Measurements from ENCODE around the gene DDR2.

The DDR2 gene

GRCh38 chr1:162674034-162674608 lies 41.9 kb downstream of the DDR2 start:
- DNase-seq, result no peak

DNA sequence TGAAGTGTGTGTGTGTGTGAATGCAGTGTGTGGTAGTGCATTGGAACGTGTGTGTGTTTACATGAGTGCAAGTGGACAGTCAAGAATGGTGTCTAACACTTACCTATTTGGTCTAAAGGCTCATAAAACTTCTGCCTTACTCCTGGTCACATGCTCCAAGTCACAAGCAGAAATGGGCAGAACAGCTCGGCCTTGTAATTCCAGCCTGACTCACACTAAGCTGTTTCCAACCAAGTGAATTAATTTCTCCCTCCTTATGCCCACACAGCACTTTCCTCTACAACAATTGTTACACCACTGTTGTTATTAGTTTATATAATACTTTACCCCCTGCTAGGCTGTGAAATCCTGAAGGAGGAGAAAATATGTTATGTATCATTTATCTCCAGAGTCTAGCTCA lies 43.8 kb downstream of the DDR2 start:
- DNase-seq, result no peak

DNA sequence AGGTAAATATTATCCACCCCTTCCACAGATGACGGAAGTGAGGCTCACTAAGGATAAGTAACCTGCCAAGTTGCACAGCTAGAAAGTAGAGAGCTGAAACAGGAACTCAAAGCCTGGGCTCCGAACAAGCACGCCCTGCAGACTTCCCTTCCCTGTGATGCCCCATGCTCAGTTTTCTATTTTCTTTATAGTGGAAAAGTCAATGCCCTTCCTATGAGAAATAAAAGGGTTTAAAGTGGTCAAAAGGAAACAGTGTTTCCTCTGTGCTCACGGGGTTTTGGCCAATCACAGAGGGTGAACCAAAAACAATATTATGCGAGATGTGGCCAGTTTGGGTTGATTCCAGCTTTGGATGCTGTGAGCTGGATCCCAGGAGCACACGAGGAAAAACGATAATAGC lies 44.5 kb downstream of the DDR2 start:
- DNase-seq, result no peak

- no peak for DNase-seq
These were observed 45.5 kb downstream of the DDR2 start for GRCh38 chr1:162677607-162678371.

GRCh38 chr1:162678439-162678838 lies 46.2 kb downstream of the DDR2 start:
- DNase-seq, result no peak

DNA sequence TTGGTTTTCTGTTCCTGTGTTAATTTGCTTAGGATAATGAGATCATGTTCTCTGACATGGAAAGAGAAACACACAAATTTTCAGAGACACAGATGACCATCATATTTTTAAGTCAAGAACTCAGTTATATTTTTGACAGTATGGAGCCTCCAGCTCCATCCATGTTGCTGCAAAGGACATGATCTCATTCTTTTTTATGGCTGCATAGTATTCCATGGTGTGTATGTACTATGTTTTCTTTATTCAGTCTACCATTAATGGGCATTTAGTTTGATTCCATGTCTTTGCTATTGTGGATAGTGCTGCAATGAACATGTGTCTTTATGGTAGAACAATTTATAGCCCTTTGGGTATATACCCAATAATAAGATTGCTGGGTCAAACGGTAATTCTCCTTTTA lies 47.0 kb downstream of the DDR2 start:
- DNase-seq, result no peak

GRCh38 chr1:162680419-162681121 lies 48.3 kb downstream of the DDR2 start:
- no peak for DNase-seq

DNA sequence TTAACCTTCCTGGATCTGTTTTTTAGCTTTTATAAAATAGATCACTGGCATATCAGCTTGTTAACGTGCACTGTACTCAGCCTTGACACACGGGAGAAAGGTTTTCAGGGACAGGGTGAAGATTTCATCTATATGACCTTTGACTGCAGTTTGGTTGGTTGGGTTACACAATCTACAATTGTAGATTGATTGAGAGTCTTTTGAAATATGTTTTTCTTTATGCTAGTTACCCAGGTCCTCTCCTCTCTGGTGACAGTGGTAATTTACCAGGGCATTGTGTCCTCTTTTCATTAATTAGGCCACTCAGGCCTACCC lies 48.8 kb downstream of the DDR2 start:
- DNase-seq, result no peak

- no peak for DNase-seq
These were observed 49.8 kb downstream of the DDR2 start for GRCh38 chr1:162682013-162682419.

GRCh38 chr1:162687870-162688269 lies 55.6 kb downstream of the DDR2 start:
- DNase-seq, result no peak

GRCh38 chr1:162688521-162688920 lies 56.3 kb downstream of the DDR2 start:
- DNase-seq, result no peak

- no peak for DNase-seq
These were observed 56.7 kb downstream of the DDR2 start for GRCh38 chr1:162688931-162689330.

DNA sequence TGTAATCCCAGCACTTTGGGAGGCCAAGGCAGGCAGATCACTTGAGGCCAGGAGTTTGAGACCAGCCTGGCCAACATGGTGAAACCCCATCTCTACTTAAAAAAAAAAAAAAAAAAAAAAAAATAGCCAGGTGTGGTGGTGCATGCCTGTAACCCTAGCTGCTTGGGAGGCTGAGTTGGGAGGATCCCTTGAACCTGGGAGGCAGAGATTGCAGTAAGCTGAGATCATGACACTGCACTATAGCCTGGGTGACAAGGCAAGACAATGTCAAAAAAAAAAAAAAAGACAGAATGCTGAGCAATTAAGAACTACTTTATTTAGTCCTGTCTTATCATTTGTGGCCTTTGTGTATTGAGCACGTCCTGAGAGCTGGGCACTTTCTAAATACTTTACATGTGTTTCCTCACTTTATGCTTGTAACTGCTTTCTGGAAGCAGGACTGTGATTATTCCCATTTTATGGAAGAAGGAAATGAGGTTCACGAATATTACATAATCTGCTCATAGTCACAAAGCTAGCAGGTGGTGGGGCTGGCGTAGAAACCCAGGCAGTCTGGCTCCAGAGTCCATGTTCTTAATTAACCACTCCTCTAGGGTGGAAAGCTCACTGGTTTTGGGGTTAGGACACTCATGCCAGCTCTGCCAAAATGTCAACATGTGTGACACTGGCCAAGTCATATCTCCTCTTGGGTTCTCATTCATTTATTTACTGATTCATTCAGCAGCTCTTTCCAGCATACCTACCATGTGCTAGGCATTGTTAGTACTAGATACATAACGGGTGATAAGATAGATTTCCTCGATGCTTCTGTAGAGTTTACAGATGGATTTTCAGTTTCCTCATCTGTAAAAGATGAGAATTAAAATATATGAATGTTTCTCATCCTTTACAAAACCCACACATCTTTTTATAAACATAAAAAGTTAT lies 57.7 kb downstream of the DDR2 start:
- no peak for DNase-seq

DNA sequence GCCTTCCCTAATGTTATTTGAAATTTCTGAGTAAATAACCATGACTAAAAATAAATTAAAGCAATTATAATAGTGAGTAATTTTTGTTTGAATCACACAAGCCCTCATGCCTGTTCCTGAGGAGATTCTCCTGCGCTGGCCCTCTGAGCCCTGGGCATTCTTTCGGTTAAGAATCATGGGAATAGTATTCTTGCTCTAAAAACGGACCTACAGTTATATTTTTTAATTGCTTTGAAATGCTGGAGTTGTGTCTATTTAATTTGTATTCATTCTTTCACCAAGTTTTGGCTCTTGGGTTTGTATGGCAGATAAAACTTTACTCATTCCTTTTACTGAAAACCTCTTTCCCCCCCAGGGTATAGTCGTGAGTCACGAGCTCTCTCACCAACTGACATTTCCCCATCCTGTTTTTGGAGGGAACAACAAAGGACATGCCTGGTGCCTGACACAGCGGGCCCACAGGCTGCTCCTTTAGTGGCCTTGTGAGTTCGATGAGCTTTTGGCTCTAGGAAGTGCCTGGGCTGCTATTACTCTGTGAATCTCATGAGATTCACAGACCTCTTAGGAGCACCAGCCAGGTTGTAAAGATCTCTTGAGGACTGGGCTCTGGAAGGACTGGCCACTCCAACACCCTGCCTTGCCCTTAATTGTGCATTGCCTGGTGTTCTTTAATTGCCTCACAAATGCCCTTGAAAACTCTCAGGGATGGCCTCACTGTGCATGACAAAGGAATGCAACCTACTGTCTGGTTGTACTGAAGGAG lies 58.6 kb downstream of the DDR2 start:
- no peak for DNase-seq

DNA sequence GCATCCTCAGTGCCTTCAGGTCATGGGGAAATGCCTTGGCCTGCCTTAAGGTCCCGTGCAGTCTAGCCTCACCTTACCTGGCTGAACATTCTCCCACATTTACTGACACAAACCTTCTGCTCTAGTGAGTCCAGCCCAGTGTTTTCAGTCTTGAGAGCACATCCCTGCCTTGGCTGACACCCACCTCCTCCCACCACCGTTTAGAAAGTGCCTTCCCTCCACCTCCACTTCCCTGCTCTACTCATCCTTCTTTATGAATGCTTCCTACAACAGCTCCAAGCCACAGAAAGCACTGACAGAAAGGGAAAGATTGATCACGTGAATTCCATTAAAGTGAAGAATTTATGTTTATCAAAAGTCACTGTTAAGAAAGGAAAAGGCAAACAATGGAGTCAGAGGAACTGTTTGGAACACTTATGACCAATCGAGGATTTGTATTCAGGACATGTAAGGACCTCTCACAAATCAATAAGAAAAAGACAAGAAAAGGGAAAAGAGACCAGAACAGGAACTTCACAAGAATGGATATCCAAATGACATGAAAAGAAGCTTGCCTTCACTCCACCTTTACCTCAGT lies 59.8 kb downstream of the DDR2 start:
- DNase-seq, result no peak

- DNase-seq, result no peak
These were observed 62.6 kb downstream of the DDR2 start for GRCh38 chr1:162694911-162695310.

GRCh38 chr1:162695687-162696086 lies 63.4 kb downstream of the DDR2 start:
- no peak for DNase-seq

- peak; percentile 87 for DNase-seq
These were observed 64.1 kb downstream of the DDR2 start for GRCh38 chr1:162696286-162696862.

DNA sequence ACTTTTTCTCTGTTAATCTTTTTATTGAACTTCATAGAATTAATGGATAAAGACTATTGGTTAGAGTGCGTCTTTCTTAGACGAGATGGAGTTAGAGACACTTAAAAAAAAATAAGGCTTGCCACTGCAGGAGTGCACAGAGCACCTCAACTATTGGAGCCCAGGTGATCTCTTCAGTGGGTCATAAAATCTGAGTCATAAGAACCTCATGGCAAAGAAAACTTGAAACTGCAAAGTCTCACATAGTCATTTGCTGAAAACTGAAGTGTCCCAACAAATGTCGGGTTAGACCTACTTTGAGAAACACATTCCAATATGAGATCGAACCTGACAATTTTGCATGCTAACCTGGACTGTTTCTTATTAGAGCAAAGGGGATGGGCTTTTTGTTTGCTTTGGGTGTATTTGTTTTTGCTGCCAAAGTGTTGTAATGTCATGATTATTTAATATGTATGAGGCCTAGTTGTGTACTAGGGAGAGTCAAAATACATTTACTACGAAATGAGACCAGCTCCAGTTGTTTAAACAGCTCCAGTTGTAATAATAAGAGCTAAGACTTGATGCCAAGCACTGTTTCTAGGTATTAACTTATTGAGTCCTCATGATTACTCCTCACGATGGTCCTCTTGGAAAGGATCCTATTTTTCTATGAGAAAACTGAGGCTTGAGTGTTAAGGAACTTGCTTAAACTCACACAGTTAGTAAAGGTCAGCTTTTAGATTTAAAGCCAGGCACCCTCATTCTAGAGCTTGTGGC lies 65.1 kb downstream of the DDR2 start:
- no peak for DNase-seq

DNA sequence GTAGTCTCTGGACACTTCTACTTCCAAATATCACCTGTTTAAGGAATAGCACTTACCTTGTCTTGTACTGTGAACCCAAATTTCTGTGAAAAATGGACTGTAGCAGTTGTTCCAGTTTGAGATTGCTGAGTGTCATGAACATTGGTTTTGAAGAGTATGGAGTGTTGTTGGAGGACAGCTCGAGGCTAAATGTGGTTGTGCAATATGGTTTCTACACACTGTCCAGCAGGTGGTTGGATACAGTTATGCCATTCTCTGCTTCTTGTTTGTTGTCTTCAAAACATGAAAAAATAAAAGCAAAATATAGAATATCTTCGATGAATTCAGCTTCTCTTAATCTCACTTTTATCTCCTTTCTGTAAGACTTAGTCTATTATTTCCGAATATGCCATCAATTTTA lies 67.1 kb downstream of the DDR2 start:
- DNase-seq, result no peak

DNA sequence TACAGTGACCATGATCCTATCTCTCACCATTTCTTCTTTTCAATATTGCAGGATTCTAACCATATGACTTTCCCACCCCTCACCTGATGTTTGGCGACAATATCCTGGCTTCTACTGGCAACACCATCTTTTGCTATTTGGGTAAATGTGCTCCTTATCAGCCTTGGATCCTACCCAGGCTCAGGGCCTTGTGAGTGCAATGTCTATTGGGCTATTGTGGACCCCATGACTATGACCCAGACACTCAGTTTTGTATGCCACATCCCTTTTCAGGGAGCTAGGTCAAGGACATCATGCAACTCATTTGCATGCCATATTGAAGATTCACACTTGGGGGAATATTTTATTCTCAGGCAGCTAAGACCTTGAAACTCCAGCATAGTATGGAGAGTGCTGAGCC lies 67.9 kb downstream of the DDR2 start:
- no peak for DNase-seq

Measured in NCI-H345 (cell line).